IMR-90 (cell line): ENCODE results near the gene MEGF11. TPM values are rescaled to one million over a fixed set of nuclear protein-coding genes. Genes with fewer than 3 reads are reported as not detected.

Experiments
- ATAC-seq: fragments of 200-7000 bp; cut with Tn5 transposase; 2 replicates; pipeline ENCODE4 v1.9.1; 2020; ENCODE audit warnings: low read depth, mild to moderate bottlenecking, moderate library complexity
- BruUV-seq: library from RNA; stranded (reverse); fragments of 400-500 nt; replicated peaks from 2 replicates; lab custom pipeline; 2021; lab: Mats Ljungman, UMichigan
- CTCF ChIA-PET: fragments of 300-600 bp; formaldehyde crosslinking; extraction: SDS; loops from one replicate; lab custom pipeline; 2021; ENCODE audit warnings: antibody characterized with exemption; lab: Yijun Ruan, JAX
- POLR2A ChIA-PET: fragments of 300-600 bp; sonication (Branson Sonifier 250); formaldehyde crosslinking; loops from one replicate; lab custom pipeline; 2022; ENCODE audit warnings: antibody characterized with exemption; ENCODE audit not compliant: unreplicated experiment; lab: Charles Lee
- DNase-seq: peaks from one replicate; pipeline ENCODE4 v3.0.0; 2013
- H2AFZ ChIP-seq: replicated peaks from 2 replicates; pipeline ENCODE3; 2013; ENCODE audit warnings: low read length, mild to moderate bottlenecking; ENCODE audit not compliant: poor library complexity
- H2AK5ac ChIP-seq: 2 replicates; pipeline ENCODE4 v1.6.1; 2013; ENCODE audit warnings: low read depth, low read length, inconsistent platforms
- H2AK9ac ChIP-seq: replicated peaks from 2 replicates; pipeline ENCODE3; 2013; ENCODE audit warnings: mild to moderate bottlenecking, low read depth, low read length, moderate library complexity; ENCODE audit not compliant: poor library complexity
- H2BK120ac ChIP-seq: 2 replicates; pipeline ENCODE4 v1.6.1; 2013; ENCODE audit warnings: low read depth, low read length, inconsistent platforms
- H2BK15ac ChIP-seq: 3 replicates; pipeline ENCODE4 v1.6.1; 2013; ENCODE audit warnings: low read depth, low read length, inconsistent platforms
- H2BK20ac ChIP-seq: 2 replicates; pipeline ENCODE4 v1.6.1; 2013; ENCODE audit warnings: low read depth, mild to moderate bottlenecking, inconsistent platforms, low read length, moderate library complexity
- H2BK5ac ChIP-seq: 2 replicates; pipeline ENCODE4 v1.6.1; 2013; ENCODE audit warnings: mild to moderate bottlenecking, low read depth, low read length, inconsistent platforms; ENCODE audit not compliant: poor library complexity, severe bottlenecking
- H3K14ac ChIP-seq: replicated peaks from 2 replicates; pipeline ENCODE4 v1.6.1; 2013; ENCODE audit warnings: low read depth, low read length, inconsistent platforms
- H3K18ac ChIP-seq: 2 replicates; pipeline ENCODE4 v1.6.1; 2013; ENCODE audit warnings: low read depth, low read length, control low read depth
- H3K23ac ChIP-seq: 2 replicates; pipeline ENCODE4 v1.6.1; 2013; ENCODE audit warnings: low read depth, low read length, inconsistent platforms
- H3K27ac ChIP-seq: 2 replicates; pipeline ENCODE4 v1.5.1; 2013; ENCODE audit warnings: mild to moderate bottlenecking, control low read depth, low read length; ENCODE audit not compliant: insufficient read depth
- H3K27me3 ChIP-seq: 2 replicates; pipeline ENCODE4 v1.6.1; 2013; ENCODE audit warnings: low read length; ENCODE audit not compliant: control insufficient read depth, insufficient read depth
- H3K36me3 ChIP-seq: 2 replicates; pipeline ENCODE4 v1.6.1; 2013; ENCODE audit warnings: low read length, mixed read lengths; ENCODE audit not compliant: control insufficient read depth, insufficient read depth
- H3K4ac ChIP-seq: 2 replicates; pipeline ENCODE4 v1.6.1; 2013; ENCODE audit warnings: low read depth, low read length, inconsistent platforms
- H3K4me1 ChIP-seq: 2 replicates; pipeline ENCODE4 v1.6.1; 2013; ENCODE audit warnings: low read length, mixed read lengths; ENCODE audit not compliant: control insufficient read depth, insufficient read depth
- H3K4me2 ChIP-seq: 2 replicates; pipeline ENCODE4 v1.6.1; 2013; ENCODE audit warnings: low read depth, mild to moderate bottlenecking, control low read depth, low read length, moderate library complexity
- H3K4me3 ChIP-seq: 2 replicates; pipeline ENCODE4 v1.5.1; 2013; ENCODE audit warnings: low read depth, mild to moderate bottlenecking, control low read depth, low read length, moderate library complexity; ENCODE audit not compliant: insufficient read depth
- H3K56ac ChIP-seq: 2 replicates; pipeline ENCODE4 v1.6.1; 2013; ENCODE audit warnings: low read length, inconsistent platforms; ENCODE audit not compliant: insufficient read depth; ENCODE audit errors: extremely low read depth
- H3K79me1 ChIP-seq, 2 experiments: 2 replicates each; pipeline ENCODE4 v1.6.1; 2013; ENCODE audit warnings: low read length in 2 of 2, inconsistent platforms in 1 of 2, low read depth in 1 of 2
- H3K9ac ChIP-seq: 2 replicates; pipeline ENCODE4 v1.6.1; 2013; ENCODE audit warnings: low read depth, low read length, control low read depth
- H3K9me1 ChIP-seq: 2 replicates; pipeline ENCODE4 v1.6.1; 2013; ENCODE audit warnings: low read length, inconsistent platforms; ENCODE audit not compliant: insufficient read depth
- H3K9me3 ChIP-seq: 2 replicates; pipeline ENCODE4 v1.6.1; 2013; ENCODE audit warnings: low read length; ENCODE audit not compliant: control insufficient read depth, insufficient read depth
- H4K20me1 ChIP-seq: 2 replicates; pipeline ENCODE4 v1.6.1; 2013; ENCODE audit warnings: low read length, inconsistent platforms; ENCODE audit not compliant: insufficient read depth
- H4K5ac ChIP-seq: 2 replicates; pipeline ENCODE4 v1.6.1; 2013; ENCODE audit warnings: mild to moderate bottlenecking, low read depth, low read length, control low read depth
- H4K8ac ChIP-seq, 2 experiments: 2 replicates each; pipeline ENCODE4 v1.6.1; 2013; ENCODE audit warnings: low read depth in 2 of 2, low read length in 2 of 2, control low read depth in 1 of 2, inconsistent platforms in 1 of 2
- H4K91ac ChIP-seq: 2 replicates; pipeline ENCODE4 v1.6.1; 2013; ENCODE audit warnings: low read depth, low read length, inconsistent platforms; ENCODE audit not compliant: insufficient read depth
- CEBPB ChIP-seq: IDR thresholded peaks from 2 replicates; pipeline ENCODE4 v1.6.1; 2012; ENCODE audit warnings: low read depth, low read length, improper control_type of control experiment
- MXI1 ChIP-seq: IDR thresholded peaks from 2 replicates; pipeline ENCODE4 v1.6.1; 2012; ENCODE audit warnings: low read depth, mild to moderate bottlenecking, low read length, moderate library complexity, borderline replicate concordance
- WGBS, 2 experiments: methylation state at CpG; one replicate each; pipeline versions ENCODE4 v1.1.5 to v1.1.7; 2013; ENCODE audit warnings: missing lambda C conversion rate in 2 of 2; ENCODE audit not compliant: insufficient read length in 1 of 2; ENCODE audit errors: extremely low coverage in 2 of 2; 5-methylcytosine and 5-hydroxymethylcytosine counted together
- dilution Hi-C: fragments of 300-500 bp; cut with HindIII; formaldehyde crosslinking; loops from one replicate; pipeline ENCODE4 v1.14.3; 2018; ENCODE audit warnings: low sequenced_read_pairs; ENCODE audit not compliant: unreplicated experiment
- in situ Hi-C: fragments of 300-500 bp; cut with MboI; formaldehyde crosslinking; loops from 3 replicates; pipeline ENCODE4 v1.14.3; 2019; ENCODE audit warnings: low sequenced_read_pairs, inconsistent platforms, mixed read lengths
- intact Hi-C: fragments of 100-400 bp; cut with micrococcal nuclease; formaldehyde crosslinking; loops from 2 replicates; pipeline ENCODE4 v1.10.0; 2022
- polyA plus RNA-seq, 3 experiments: library from polyadenylated mRNA; depleted of rRNA; stranded (reverse); fragments of >200 nt; gene quantifications; 2 replicates each; pipeline ENCODE4 v1.2.3, GENCODE V29; 2012; ENCODE audit warnings: low replicate concordance in 1 of 3
- total RNA-seq: library from RNA; depleted of rRNA; stranded (reverse); fragments of >200 nt; gene quantifications from 2 replicates; pipeline ENCODE4 v1.2.3, GENCODE V29; 2012

MEGF11 gene
- total and polyA plus RNA-seq, 2 of the 4 experiments (the other 2 are of a cell fraction) = not detected

- H3K4me1 ChIP-seq = no peaks in the 10 kb centered on the region
- H3K18ac ChIP-seq = no peak overlapping the region
- TF ChIP-seq CEBPB = peak; percentile 63; the same call in 1 of the 2 replicates
- no peak for TF ChIP-seq MXI1
- dilution Hi-C loops (no loop called here), intact Hi-C loops (no loop called here), in situ Hi-C loops (no loop called here)
- H2BK15ac ChIP-seq = no peak overlapping the region
- no peak overlapping the region for H3K4me2 ChIP-seq
- no peak overlapping the region for H2BK5ac ChIP-seq
- H3K79me1 ChIP-seq = peaks cover 0 to 10% of the 10 kb centered on the region in 2 experiments; a peak in 2 of 4 replicates
- no peak for ATAC-seq
- H3K27me3 ChIP-seq = no peaks in the 10 kb centered on the region
- no peaks in the 10 kb centered on the region for H3K9me3 ChIP-seq
- no peak overlapping the region for H3K9ac ChIP-seq
- no peak overlapping the region for H4K91ac ChIP-seq
- H2BK120ac ChIP-seq = no peak overlapping the region
- WGBS, 2 experiments = no CpG with 5 or more reads among the region's 3 CpGs
- H4K20me1 ChIP-seq = peaks cover 4% of the 10 kb centered on the region; the same call in 1 of the 2 replicates
- no peak overlapping the region for H3K14ac ChIP-seq
- no peak overlapping the region for H4K5ac ChIP-seq
- H3K56ac ChIP-seq = no peak overlapping the region
- DNase-seq = no peak
- no peaks in the 10 kb centered on the region for H3K36me3 ChIP-seq
- H3K4me3 ChIP-seq = no peak overlapping the region
- H2BK20ac ChIP-seq = no peak overlapping the region
- H3K27ac ChIP-seq = no peak overlapping the region
- BruUV-seq = no TSS peak
- CTCF ChIA-PET = interaction anchor here (0.5 kb wide), 1 partner anchor 143 kb away, joined by 4 read pairs; no protein-coding TSS in a partner anchor
- no peak overlapping the region for H2AK9ac ChIP-seq
- no peak overlapping the region for H4K8ac ChIP-seq
- H3K4ac ChIP-seq = no peak overlapping the region
- no peaks in the 10 kb centered on the region for H3K9me1 ChIP-seq
- no peak overlapping the region for H2AK5ac ChIP-seq
- no peak overlapping the region for H3K23ac ChIP-seq
- POLR2A ChIA-PET = no interaction called here
- H2AFZ ChIP-seq = no peak overlapping the region
These were observed 386.3 kb downstream of the MEGF11 start for GRCh38 chr15:65867244-65867643.
